GM19043 (cell line): Measurements from ENCODE around the gene HSCB.
A peak's percentile ranks its signal among the peaks of the same experiment; 100 is the strongest.
"Not testable (repeated sequence)": the region's sequence is repeated elsewhere in the genome, so short reads cannot be mapped to it uniquely, and the experiment has no call there.

Experiments used
- ATAC-seq: cut with Tn5 transposase; IDR thresholded peaks from one replicate; pipeline ENCODE4 v1.9.1; 2021; ENCODE audit warnings: low read depth; ENCODE audit not compliant: unreplicated experiment

The HSCB gene, protein sequence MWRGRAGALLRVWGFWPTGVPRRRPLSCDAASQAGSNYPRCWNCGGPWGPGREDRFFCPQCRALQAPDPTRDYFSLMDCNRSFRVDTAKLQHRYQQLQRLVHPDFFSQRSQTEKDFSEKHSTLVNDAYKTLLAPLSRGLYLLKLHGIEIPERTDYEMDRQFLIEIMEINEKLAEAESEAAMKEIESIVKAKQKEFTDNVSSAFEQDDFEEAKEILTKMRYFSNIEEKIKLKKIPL

DNA sequence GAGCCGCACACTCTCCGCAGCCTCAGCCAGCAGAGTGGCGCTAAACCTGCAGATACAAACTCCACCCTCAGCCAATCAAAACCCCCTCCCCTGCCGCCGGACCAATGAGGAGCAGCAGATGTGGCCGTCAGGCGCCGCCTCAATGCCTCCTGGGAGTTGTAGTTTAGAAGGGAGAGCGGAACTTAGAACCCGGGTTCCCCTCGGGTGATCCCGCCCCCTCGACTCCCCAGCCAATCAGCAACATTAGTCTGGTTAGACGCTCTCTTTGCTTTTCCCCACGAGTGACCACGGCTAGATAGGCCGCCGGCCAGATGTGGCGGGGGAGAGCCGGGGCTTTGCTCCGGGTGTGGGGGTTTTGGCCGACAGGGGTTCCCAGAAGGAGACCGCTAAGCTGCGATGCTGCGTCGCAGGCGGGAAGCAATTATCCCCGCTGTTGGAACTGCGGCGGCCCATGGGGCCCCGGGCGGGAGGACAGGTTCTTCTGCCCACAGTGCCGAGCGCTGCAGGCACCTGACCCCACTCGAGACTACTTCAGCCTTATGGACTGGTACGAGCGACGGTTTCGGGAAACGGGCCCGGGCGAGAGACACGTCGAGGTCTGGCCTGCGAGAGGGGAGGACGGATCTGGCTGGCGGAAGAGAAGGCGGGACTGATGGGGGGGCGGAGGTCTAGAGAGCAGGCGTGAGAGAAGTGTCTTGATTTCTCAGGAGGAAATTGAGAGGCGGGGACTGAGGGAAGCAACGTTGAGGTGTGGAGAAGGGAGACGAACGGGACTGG is at the start of gene HSCB, which contains the start of gene CHEK2:
HSCB (plus strand) TSS at position 255 of the 777 bp plus-strand sequence; CDS start at position 312, 57 bp downstream.
CHEK2 (minus strand) TSS at position 36 of the 777 bp plus-strand sequence. CDS start 7,099 bp downstream, outside the sequence.
- ATAC-seq, result peak; percentile 96

DNA sequence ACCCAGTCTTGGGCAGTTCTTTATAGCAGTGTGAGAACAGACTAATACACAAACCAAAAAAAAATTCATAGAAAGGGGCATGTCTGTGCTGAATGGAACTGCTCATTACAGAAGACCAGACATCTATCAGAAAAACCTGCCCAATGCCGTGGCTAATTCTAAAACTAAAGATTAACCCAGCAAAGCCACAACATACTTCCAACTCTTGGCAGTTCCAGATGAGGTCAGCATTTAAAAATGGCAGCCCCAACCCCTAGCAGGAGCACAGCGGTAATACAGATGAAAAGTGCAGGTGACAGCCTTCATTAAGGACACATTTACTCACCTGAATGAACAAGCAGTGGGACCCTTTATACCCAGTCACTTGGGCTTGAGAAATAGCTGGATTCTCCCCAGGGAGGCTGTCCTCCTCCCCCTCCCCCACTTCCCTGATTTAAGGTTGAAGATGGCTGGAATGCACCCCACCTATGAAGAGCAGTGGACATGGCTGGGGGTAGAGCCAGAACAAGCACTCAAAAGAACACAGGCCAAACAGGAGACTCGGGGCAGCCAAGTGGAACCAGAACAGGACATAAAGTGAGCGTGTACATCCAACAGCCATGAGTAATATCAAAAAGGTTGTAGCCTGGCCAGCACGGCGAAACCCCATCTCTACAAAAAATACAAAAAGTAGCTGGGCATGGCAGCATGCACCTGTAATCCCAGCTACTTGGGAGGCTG is 48.6 kb upstream of the HSCB start:
- ATAC-seq, result not testable (repeated sequence)

DNA sequence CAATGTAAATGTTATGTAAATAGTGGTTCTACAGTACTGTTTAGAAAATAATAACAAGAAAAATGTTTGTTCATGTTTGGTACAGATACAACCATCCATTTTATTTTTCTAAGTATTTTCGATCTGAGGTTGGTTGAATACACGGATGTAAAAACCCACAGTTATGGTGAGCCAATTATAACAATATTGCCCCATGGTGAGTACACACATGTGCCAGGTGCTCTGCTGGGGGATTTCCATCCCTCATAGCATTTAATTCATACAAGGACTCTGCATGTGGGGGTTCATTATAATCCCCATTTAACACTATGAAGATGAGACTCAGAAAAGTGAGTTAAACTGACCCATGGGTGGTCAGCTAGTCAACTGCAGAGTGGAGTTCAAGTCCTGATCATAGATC is 38.9 kb upstream of the HSCB start:
- ATAC-seq, result no peak

DNA sequence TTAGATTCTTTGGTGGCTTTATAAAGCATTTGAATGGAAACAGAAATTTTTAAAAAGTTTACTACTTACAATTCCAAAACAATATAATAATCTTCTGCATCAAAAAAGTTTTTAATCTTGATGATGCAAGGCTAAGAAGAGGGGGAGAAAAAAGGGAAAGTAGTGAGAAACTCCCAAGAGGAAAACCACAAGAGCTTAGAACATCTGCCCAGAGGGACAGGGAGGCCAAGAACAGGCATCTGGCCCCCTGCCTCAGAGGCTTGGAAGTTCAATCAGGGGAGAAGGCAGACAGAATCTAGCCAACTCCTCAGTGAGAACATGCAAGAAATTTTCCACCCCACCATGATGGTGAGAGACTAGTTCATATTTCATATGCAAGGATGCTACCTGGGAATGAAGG is 38.4 kb upstream of the HSCB start:
- ATAC-seq, result no peak

DNA sequence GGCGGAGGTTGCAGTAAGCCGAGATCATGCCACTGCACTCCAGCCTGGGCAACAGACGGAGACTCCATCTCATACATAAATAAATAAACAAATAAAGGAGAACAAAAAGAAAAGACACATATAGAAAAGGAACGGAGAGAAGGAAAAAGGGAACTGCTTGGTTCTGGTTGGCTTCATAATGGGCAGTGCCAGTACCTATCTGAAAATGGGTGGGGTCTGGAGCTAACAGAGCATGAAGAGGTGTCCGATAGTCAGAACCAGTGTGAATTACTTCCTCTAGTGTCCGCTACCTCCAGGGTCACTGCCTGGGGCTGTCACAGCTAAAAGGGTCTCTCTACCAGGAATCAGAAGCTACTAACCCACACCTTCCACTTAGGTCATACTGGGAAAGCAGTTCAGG is 35.0 kb upstream of the HSCB start:
- ATAC-seq, result no peak

DNA sequence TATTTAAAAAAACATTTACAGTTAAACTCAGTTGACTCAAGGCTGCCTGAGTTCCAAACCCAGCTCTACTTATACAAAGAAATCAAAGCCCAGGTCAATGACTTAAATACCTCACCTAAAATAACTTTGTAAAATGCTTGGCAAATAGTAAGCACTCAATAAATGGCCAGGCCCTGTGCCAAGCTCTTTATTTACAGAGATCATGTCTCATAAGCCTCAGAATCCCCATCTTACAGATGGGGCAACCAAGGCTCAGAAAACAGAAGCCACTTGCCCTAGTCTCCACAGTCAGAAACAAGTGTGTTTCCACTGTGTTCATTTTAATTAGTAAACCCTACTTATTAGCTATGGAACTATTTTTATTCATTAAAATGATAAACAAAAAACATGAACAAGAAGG is 31.7 kb upstream of the HSCB start:
- ATAC-seq, result no peak

DNA sequence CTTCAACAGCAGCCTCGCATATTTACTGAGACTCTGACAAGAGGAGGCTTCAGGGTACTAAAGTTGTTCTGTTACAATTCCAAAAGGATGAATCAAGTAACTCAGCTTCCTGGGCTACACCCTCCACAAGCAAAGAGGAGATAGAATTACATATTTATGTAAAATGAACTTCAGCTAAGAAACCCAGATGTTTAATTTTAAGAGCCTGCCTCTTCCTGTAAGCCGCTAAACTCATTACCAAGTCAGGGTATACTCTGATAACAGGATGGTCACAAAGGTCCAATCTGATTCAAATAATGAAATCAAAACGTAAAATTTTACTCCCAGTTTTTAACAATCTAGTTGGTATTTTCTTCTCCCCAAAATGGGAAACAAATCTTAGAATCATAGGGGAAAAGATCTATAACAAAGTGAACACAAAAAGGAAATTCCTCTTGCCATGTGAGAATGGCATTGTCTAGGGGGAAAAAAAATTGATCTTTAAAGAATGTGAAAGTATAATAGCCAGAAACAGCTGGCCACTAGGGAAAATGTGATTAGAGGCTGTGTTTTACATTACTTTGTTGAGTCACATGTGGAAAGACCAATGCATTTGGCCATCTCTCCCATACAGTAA is 31.2 kb upstream of the HSCB start:
- no peak for ATAC-seq

DNA sequence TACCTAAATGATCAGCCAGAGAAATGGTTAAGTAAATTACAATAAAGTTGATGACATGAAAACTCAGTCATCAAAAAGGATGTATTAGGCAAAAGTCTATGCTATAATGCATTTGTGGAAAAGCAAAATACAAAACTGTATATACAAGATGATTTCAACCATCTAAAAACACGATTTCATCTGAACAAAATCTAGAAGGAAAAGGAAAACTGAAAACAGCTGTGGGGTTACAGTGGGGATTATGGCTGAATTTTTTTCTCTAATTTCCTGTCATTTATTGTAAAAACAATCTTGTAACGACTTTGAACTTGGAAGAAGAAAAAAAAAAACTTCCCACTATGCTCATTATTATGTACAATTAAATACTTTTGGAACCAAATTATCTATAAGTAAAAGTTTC is 30.5 kb upstream of the HSCB start:
- no peak for ATAC-seq

DNA sequence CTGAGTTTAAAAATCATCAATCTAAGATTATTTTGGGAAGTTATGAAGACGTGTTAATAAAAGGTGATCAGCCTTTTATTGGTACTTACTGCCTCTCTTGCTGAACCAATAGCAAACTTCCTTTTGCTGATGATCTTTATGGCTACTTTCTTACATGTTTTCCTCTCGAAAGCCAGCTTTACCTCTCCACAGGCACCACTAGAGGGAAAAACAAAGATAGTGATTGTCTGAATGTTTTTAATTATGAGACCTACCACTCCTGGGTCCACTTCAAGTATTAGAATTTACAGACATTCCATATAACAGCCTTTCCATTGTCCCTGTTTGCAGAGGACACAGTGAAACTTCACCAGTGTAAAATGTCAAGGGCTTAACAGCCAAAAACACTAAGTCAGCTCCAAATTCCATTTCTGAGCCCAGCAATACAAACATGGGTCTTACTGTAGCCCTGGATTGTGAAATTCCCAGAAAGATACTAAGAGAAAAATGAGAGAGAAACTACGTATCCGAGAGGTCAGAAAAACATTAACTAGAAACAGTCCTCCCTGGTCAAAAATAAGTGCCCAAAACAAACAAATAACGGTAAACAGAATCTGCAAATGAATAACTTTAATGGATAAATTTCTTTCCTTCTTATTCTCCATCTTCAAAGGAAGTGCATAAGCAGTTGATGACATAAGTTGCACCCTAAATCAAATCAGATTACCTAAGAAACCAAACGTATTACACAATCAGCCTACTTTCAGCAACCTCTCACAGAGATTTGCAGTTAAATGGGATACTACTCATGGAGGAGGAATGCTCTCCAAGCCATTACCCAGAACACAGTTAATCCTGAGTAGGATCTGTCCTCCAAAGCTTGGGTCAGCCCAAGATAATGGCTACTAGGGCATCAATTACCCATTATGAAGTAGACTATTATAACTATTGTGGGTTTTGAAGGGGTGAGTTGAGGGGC is 29.7 kb upstream of the HSCB start:
- ATAC-seq, result no peak

DNA sequence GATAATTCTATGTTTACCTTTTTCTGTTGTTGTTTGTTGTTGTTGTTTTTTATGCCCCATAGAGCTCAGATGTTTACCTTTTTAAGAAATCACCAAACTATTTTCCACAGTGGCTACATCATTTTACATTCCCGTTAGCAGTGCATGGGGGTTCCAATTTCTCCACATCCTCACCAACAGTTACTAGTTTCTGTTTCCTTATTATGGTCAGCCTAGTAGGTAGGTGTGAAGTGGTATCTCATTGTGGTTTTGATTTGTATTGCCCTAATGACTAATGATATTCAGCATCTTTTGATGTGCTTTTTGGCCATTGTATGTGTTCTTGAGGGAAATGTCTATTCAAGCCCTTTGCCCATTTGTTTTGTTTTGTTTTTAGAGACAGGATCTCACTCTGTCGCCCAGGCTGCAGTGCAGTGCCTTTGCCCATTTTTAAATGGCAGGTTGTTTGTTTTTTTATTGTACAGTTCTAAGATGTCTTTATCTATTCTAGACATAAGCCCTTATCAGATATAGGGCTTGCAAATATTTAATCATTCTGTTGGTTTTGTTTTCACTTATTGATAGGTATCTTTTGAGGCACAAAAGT is 27.7 kb upstream of the HSCB start:
- ATAC-seq, result no peak

DNA sequence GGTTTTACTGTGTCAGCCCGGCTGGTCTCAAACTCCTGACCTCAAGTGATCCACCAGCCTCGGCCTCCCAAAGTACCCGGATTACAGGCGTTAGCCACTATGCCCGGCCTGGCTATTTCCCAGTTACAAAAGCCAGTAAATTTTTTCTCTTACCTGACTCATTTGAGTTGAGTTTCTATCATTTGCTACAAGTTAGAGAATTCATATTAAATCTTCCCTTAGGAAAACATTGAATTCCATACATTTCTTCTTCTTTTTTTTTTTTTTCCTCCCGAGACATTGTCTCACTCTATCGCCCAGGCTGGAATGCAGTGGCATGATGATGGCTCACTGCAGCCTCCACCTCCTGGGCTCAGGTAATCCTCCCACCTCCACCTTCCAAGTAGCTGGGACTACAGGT is 26.2 kb upstream of the HSCB start:
- ATAC-seq, result no peak

DNA sequence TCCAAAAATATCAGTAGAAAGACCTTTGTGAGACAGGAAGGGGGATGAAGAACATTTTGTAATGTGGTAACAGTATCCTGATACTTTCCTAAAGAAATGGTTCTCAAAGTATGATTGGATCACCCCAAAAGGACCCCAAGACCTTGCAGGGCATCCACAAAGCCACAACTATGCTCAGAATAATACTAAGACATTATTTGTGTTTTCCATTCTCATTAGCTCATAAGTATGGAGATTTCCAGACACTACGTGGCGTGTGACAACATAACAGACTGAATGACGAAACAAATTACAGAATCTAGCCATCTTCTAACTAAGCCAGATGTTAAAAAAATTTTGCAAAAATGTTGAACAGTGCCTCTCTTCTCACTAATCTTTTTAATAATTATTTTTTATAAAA is 25.2 kb upstream of the HSCB start:
- ATAC-seq, result no peak

DNA sequence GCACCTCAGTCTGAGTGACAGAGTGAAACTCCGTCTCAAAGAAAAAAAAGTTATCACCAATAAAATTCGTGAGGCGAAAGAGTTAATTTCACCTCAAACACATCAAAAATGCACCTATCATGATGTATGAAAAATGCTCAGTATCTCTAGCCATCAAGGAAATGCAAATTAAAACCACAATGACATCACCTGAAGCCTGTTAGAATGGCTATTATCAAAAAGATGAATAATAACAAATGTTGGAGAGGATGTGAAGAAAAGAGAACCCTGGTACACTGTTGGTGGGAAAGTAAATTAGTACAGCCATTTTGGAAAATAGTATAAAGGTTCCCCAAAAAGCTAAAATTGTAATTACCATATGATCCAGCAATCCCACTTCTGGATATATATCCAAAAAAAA is 23.8 kb upstream of the HSCB start:
- ATAC-seq, result no peak

DNA sequence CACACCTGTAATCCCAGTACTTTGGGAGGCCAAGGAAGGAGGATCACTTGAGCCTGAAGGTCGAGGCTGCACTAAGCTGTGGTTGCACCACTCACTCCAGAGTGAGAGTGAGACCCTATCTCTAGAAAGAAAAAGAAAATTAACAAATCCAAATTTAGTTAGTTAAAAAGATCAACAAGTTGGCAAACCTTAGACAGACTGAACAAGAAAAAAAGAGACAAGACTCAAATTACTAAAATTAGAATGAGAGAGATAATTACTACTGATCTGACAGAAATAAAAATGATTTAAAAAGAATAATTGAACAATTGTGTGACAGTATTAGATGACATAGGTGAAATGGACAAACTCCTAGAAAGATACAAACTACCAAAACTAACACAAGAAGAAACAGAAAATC is 13.8 kb upstream of the HSCB start:
- ATAC-seq, result no peak

DNA sequence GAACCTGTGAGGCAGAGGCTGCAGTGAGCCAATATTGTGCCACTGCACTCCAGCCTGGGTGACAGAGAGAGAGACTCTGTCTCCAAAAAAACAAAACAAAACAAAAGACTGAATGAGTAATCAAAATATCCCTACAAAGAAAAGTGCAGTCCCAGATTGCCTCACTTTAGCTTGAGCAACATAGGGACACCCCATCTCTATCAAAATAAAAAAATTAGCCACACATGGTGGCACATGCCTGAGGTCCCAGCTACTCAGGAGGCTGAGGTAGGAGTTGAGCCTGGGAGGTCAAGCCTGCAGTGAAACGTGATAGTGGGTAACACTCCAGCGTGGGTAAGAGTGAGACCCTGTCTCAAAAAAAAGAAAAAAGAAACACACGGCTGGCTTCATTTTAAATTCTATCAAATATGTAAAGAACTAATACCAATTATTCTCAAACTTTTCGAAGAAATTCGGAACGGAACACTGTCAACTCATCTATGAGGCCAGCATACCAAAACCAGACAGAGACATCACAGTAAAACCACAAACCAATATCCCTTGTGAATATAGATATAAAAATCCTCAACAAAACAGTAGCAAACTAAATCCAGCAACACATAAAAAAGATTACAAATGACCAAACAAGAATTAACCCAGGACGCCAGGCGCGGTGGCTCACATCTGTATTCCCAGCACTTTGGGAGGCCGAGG is 13.1 kb upstream of the HSCB start:
- ATAC-seq, result no peak

DNA sequence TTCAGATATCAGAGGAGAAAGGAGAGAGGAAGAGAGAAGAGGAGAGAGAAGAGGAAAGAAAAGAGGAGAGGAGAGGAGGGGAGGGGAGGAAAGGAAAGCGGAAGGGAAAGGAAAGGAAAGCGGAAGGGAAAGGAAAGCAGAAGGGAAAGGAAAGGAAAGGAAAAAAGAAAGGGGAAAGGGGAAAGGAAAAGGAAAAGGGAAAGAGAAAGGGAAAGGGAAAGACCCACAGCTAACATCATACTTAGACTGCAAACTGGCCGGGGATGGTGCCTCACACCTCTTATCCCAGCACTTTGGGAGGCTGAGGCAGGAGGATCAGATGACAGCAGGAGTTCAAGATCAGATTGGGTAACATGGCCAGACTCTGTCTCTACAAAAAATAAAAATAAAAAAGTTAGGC is 11.7 kb upstream of the HSCB start:
- ATAC-seq, result no peak

DNA sequence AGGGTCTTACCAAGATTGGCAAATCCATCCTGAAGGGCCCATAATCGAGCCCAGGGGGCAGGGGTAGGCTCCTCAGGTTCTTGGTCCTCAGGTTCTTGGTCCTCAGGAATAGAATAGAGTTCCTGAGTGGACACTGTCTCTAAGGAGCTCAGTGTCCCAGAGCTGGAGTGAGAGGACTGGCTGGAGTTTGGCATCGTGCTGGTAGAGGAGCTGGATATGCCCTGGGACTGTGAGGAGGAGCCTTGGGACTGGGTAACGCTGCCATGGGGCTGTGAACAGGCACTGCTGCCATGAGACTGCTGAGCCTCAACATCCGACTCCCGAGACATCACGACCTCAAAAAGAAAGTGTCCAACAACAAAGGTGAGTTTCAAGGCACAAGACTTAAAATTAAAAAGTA is 7.4 kb upstream of the HSCB start:
- ATAC-seq, result no peak

DNA sequence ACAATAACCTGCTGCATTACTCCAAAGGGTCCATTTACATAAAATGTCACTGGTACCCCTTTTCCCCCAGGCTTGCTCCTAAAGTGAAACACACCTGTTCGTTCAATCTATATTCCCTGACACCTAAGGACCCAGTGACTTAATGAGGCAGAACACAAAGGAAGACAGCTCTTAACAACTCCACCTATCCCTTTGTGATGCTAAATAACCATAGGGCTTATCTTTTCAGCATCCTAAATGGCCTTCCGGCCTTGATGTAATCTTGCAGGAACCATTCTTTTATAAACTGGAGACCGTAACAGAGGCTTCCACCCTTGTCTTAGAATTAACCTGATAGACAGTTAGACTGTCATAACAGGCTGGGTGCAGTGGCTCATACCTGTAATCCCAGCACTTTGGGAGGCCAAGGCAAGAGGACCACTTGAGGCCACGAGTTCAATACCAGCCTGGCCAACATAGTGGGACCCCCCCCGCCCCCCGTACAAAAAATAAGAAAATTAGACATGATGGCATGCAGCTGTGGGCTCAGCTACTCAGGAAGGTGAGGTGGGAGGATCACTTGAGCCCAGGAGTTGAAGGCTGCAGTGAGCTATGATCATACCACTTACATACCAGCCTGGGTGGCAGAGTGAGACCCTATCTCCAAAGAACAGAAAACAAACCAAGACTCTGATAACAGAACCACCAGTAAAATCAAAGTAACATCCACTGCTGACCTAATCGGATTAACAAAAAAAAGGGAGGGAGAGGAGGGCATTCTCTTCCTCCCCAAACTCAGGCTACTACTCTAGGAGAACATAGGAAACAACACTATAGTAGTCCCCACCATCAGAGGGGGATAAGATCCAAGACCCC is 5.3 kb upstream of the HSCB start:
- no peak for ATAC-seq
